Activated T-cell treated with anti-CD3 and anti-CD28 coated beads, Interleukin-2, amount 50 U/mL, for 24 hours (primary cell): Measurements from ENCODE around the gene MRPS9.
A peak's percentile ranks its signal among the peaks of the same experiment; 100 is the strongest.

Experiments used
- DNase-seq: peaks from one replicate; pipeline ENCODE4 v3.0.0-alpha.2; 2020
- H3K27ac Mint-ChIP-seq: 2 replicates; pipeline ENCODE4 v1.8.0; 2020; ENCODE audit warnings: mild to moderate bottlenecking, mixed read lengths
- H3K27me3 Mint-ChIP-seq: 2 replicates; pipeline ENCODE4 v1.8.0; 2020; ENCODE audit warnings: mixed read lengths
- H3K36me3 Mint-ChIP-seq: 2 replicates; pipeline ENCODE4 v1.8.0; 2020; ENCODE audit warnings: low read depth, mixed read lengths
- H3K4me1 Mint-ChIP-seq: 2 replicates; pipeline ENCODE4 v1.8.0; 2020; ENCODE audit warnings: low read depth, mixed read lengths
- H3K4me3 Mint-ChIP-seq: 2 replicates; pipeline ENCODE4 v1.8.0; 2020; ENCODE audit warnings: mild to moderate bottlenecking, moderate library complexity, mixed read lengths
- H3K9me3 Mint-ChIP-seq: 2 replicates; pipeline ENCODE4 v1.8.0; 2020; ENCODE audit warnings: mixed read lengths

Gene MRPS9

GRCh38 chr2:105068387-105068786 lies 30.5 kb downstream of the MRPS9 start:
- H3K27ac Mint-ChIP-seq, result no peak overlapping the region
- no peaks in the 10 kb centered on the region for H3K9me3 Mint-ChIP-seq
- H3K4me1 Mint-ChIP-seq, result peaks cover 46% of the 10 kb centered on the region
- DNase-seq, result no peak
- H3K4me3 Mint-ChIP-seq, result no peak overlapping the region
- H3K27me3 Mint-ChIP-seq, result no peaks in the 10 kb centered on the region
- peaks cover 63% of the 10 kb centered on the region for H3K36me3 Mint-ChIP-seq

GRCh38 chr2:105068875-105069274 lies 31.0 kb downstream of the MRPS9 start:
- no peak for DNase-seq
- Mint-ChIP-seq H3K27ac (no peak overlapping the region), H3K27me3 (no peaks in the 10 kb centered on the region), H3K4me1 (peaks cover 43% of the 10 kb centered on the region), H3K4me3 (no peak overlapping the region), H3K36me3 (peaks cover 63% of the 10 kb centered on the region), H3K9me3 (no peaks in the 10 kb centered on the region)

- H3K4me3 Mint-ChIP-seq, result no peak overlapping the region
Observed at GRCh38 chr2:105070010-105070865, 32.4 kb downstream of the MRPS9 start.

GRCh38 chr2:105071379-105071778 lies 33.5 kb downstream of the MRPS9 start:
- Mint-ChIP-seq H3K9me3 (no peaks in the 10 kb centered on the region), H3K4me1 (peaks cover 31% of the 10 kb centered on the region), H3K36me3 (peaks cover 65% of the 10 kb centered on the region), H3K27me3 (no peaks in the 10 kb centered on the region), H3K27ac (no peak overlapping the region), H3K4me3 (no peak overlapping the region)
- no peak for DNase-seq

More at GRCh38 chr2:105070010-105070865, 32.4 kb downstream of the MRPS9 start:
- no peak for DNase-seq
- H3K9me3 Mint-ChIP-seq, result no peaks in the 10 kb centered on the region
- H3K27me3 Mint-ChIP-seq, result no peaks in the 10 kb centered on the region
- no peak overlapping the region for H3K27ac Mint-ChIP-seq
- H3K36me3 Mint-ChIP-seq, result peaks cover 65% of the 10 kb centered on the region
- H3K4me1 Mint-ChIP-seq, result peaks cover 33% of the 10 kb centered on the region

- H3K27ac Mint-ChIP-seq, result peak overlapping the region; percentile 29
- H3K4me1 Mint-ChIP-seq, result peaks cover 29% of the 10 kb centered on the region
- no peak overlapping the region for H3K4me3 Mint-ChIP-seq
- H3K36me3 Mint-ChIP-seq, result peaks cover 67% of the 10 kb centered on the region
- no peaks in the 10 kb centered on the region for H3K27me3 Mint-ChIP-seq
- H3K9me3 Mint-ChIP-seq, result no peaks in the 10 kb centered on the region
- DNase-seq, result no peak
Observed at GRCh38 chr2:105072039-105072438, 34.2 kb downstream of the MRPS9 start.

GRCh38 chr2:105073591-105073990 lies 35.7 kb downstream of the MRPS9 start:
- peaks cover 24% of the 10 kb centered on the region for H3K4me1 Mint-ChIP-seq
- DNase-seq, result no peak
- H3K4me3 Mint-ChIP-seq, result no peak overlapping the region
- H3K27ac Mint-ChIP-seq, result no peak overlapping the region
- H3K9me3 Mint-ChIP-seq, result no peaks in the 10 kb centered on the region
- no peaks in the 10 kb centered on the region for H3K27me3 Mint-ChIP-seq
- H3K36me3 Mint-ChIP-seq, result peaks cover 72% of the 10 kb centered on the region

- DNase-seq, result no peak
- H3K36me3 Mint-ChIP-seq, result peaks cover 70% of the 10 kb centered on the region
- peaks cover 12% of the 10 kb centered on the region for H3K4me1 Mint-ChIP-seq
- H3K4me3 Mint-ChIP-seq, result no peak overlapping the region
- no peaks in the 10 kb centered on the region for H3K27me3 Mint-ChIP-seq
- H3K27ac Mint-ChIP-seq, result no peak overlapping the region
- no peaks in the 10 kb centered on the region for H3K9me3 Mint-ChIP-seq
Observed at GRCh38 chr2:105076121-105076520, 38.3 kb downstream of the MRPS9 start.

GRCh38 chr2:105078906-105079495 lies 41.1 kb downstream of the MRPS9 start:
- H3K4me3 Mint-ChIP-seq, result no peak overlapping the region
- peaks cover 74% of the 10 kb centered on the region for H3K36me3 Mint-ChIP-seq
- H3K9me3 Mint-ChIP-seq, result no peaks in the 10 kb centered on the region
- no peak overlapping the region for H3K27ac Mint-ChIP-seq
- H3K4me1 Mint-ChIP-seq, result no peaks in the 10 kb centered on the region
- H3K27me3 Mint-ChIP-seq, result no peaks in the 10 kb centered on the region
- DNase-seq, result no peak

- DNase-seq, result no peak
- Mint-ChIP-seq H3K36me3 (peaks cover 61% of the 10 kb centered on the region), H3K27ac (no peak overlapping the region), H3K4me1 (peaks cover 5% of the 10 kb centered on the region), H3K9me3 (no peaks in the 10 kb centered on the region), H3K4me3 (no peak overlapping the region), H3K27me3 (no peaks in the 10 kb centered on the region)
Observed at GRCh38 chr2:105080461-105080860, 42.6 kb downstream of the MRPS9 start.

GRCh38 chr2:105081006-105081601 lies 43.2 kb downstream of the MRPS9 start:
- no peaks in the 10 kb centered on the region for H3K9me3 Mint-ChIP-seq
- peaks cover 7% of the 10 kb centered on the region for H3K4me1 Mint-ChIP-seq
- H3K27me3 Mint-ChIP-seq, result no peaks in the 10 kb centered on the region
- no peak overlapping the region for H3K27ac Mint-ChIP-seq
- H3K36me3 Mint-ChIP-seq, result peaks cover 57% of the 10 kb centered on the region
- DNase-seq, result no peak
- no peak overlapping the region for H3K4me3 Mint-ChIP-seq

GRCh38 chr2:105082107-105082506 lies 44.2 kb downstream of the MRPS9 start:
- no peak overlapping the region for H3K27ac Mint-ChIP-seq
- H3K36me3 Mint-ChIP-seq, result peaks cover 53% of the 10 kb centered on the region
- no peaks in the 10 kb centered on the region for H3K27me3 Mint-ChIP-seq
- H3K4me1 Mint-ChIP-seq, result peaks cover 14% of the 10 kb centered on the region
- DNase-seq, result no peak
- H3K4me3 Mint-ChIP-seq, result no peak overlapping the region
- no peaks in the 10 kb centered on the region for H3K9me3 Mint-ChIP-seq

- Mint-ChIP-seq H3K4me3 (no peak overlapping the region), H3K27me3 (no peaks in the 10 kb centered on the region), H3K27ac (no peak overlapping the region), H3K36me3 (peaks cover 45% of the 10 kb centered on the region), H3K4me1 (peaks cover 17% of the 10 kb centered on the region), H3K9me3 (no peaks in the 10 kb centered on the region)
- DNase-seq, result no peak
Observed at GRCh38 chr2:105085525-105085924, 47.7 kb downstream of the MRPS9 start.

- Mint-ChIP-seq H3K27me3 (no peaks in the 10 kb centered on the region), H3K4me1 (peaks cover 17% of the 10 kb centered on the region), H3K4me3 (no peak overlapping the region), H3K36me3 (peaks cover 45% of the 10 kb centered on the region), H3K27ac (no peak overlapping the region), H3K9me3 (no peaks in the 10 kb centered on the region)
- no peak for DNase-seq
Observed at GRCh38 chr2:105087273-105087672, 49.4 kb downstream of the MRPS9 start.

- DNase-seq, result no peak
- peaks cover 15% of the 10 kb centered on the region for H3K4me1 Mint-ChIP-seq
- H3K9me3 Mint-ChIP-seq, result no peaks in the 10 kb centered on the region
- H3K27ac Mint-ChIP-seq, result no peak overlapping the region
- peaks cover 58% of the 10 kb centered on the region for H3K36me3 Mint-ChIP-seq
- no peak overlapping the region for H3K4me3 Mint-ChIP-seq
- H3K27me3 Mint-ChIP-seq, result no peaks in the 10 kb centered on the region
Observed at GRCh38 chr2:105090091-105090490, 52.2 kb downstream of the MRPS9 start.

GRCh38 chr2:105092797-105093196 lies 54.9 kb downstream of the MRPS9 start:
- no peak overlapping the region for H3K4me3 Mint-ChIP-seq
- H3K36me3 Mint-ChIP-seq, result peaks cover 73% of the 10 kb centered on the region
- H3K9me3 Mint-ChIP-seq, result no peaks in the 10 kb centered on the region
- H3K4me1 Mint-ChIP-seq, result no peaks in the 10 kb centered on the region
- DNase-seq, result no peak
- H3K27me3 Mint-ChIP-seq, result no peaks in the 10 kb centered on the region
- H3K27ac Mint-ChIP-seq, result no peak overlapping the region
